HEK293 (cell line): ENCODE data around the gene TUBGCP3.

ENCODE experiments used
- CTCF ChIA-PET: fragments of 350-600 bp; formaldehyde crosslinking; extraction: SDS; loops from one replicate; lab custom pipeline; 2021; ENCODE audit warnings: antibody characterized with exemption; lab: Yijun Ruan, JAX
- POLR2A ChIA-PET: fragments of 300-600 bp; formaldehyde crosslinking; extraction: SDS; loops from one replicate; lab custom pipeline; 2020; ENCODE audit warnings: antibody characterized with exemption, inconsistent platforms; lab: Yijun Ruan, JAX
- H3K27ac ChIP-seq: fragments of 200-500 bp; sonication (Bioruptor generic); 2 replicates; pipeline ENCODE4 v1.5.1; 2014; ENCODE audit warnings: low read depth, low read length, control low read depth, inconsistent platforms; ENCODE audit errors: extremely low read depth
- H3K36me3 ChIP-seq, 2 experiments: fragments of 200-500 bp in 1 of 2; sonication (Bioruptor generic) in 1 of 2; 1 replicate in 1 of 2; 2 replicates in 1 of 2; pipeline ENCODE4 v1.5.1; 2014 to 2017; ENCODE audit warnings: inconsistent platforms in 2 of 2, low read length in 2 of 2; ENCODE audit not compliant: control insufficient read depth in 2 of 2, insufficient read depth in 1 of 2
- H3K4me1 ChIP-seq: fragments of 200-500 bp; sonication (Bioruptor generic); 2 replicates; pipeline ENCODE4 v1.5.1; 2014; ENCODE audit warnings: mild to moderate bottlenecking, low read length, inconsistent platforms; ENCODE audit not compliant: control insufficient read depth, insufficient read depth
- H3K4me3 ChIP-seq: 2 replicates; pipeline ENCODE4 v1.5.1; 2011; ENCODE audit warnings: low read depth, mild to moderate bottlenecking, control low read depth, low read length, moderate library complexity
- H3K9me3 ChIP-seq: fragments of 200-500 bp; sonication (Bioruptor generic); 2 replicates; pipeline ENCODE4 v1.5.1; 2014; ENCODE audit warnings: low read depth, low read length, inconsistent platforms; ENCODE audit not compliant: control insufficient read depth, insufficient read depth
- BCL11A ChIP-seq: fragments of 450-650 bp; formaldehyde crosslinking; IDR thresholded peaks from 2 replicates; pipeline ENCODE4 v1.5.1; 2016; ENCODE audit warnings: low read depth, missing biosample characterization, missing genetic modification characterization
- BCL6B ChIP-seq: fragments of 450-650 bp; formaldehyde crosslinking; IDR thresholded peaks from 2 replicates; pipeline ENCODE4 v1.5.1; 2017; ENCODE audit warnings: missing biosample characterization, missing genetic modification characterization
- CTCF ChIP-seq: fragments of 450-650 bp; formaldehyde crosslinking; IDR thresholded peaks from 2 replicates; pipeline ENCODE4 v1.5.1; 2016; ENCODE audit warnings: missing biosample characterization, missing genetic modification characterization
- KLF7 ChIP-seq: fragments of 450-650 bp; formaldehyde crosslinking; IDR thresholded peaks from 2 replicates; pipeline ENCODE4 v1.5.1; 2016; ENCODE audit warnings: missing biosample characterization, missing genetic modification characterization, borderline replicate concordance
- ZBTB26 ChIP-seq: fragments of 450-650 bp; formaldehyde crosslinking; optimal IDR thresholded peaks from 2 replicates; pipeline ENCODE3; 2016; ENCODE audit warnings: missing biosample characterization, mild to moderate bottlenecking, missing genetic modification characterization
- ZEB2 ChIP-seq: fragments of 450-650 bp; formaldehyde crosslinking; IDR thresholded peaks from 2 replicates; pipeline ENCODE4 v1.5.1; 2016; ENCODE audit warnings: missing biosample characterization, missing genetic modification characterization
- ZNF280D ChIP-seq: fragments of 450-650 bp; formaldehyde crosslinking; IDR thresholded peaks from 2 replicates; pipeline ENCODE4 v1.5.1; 2016; ENCODE audit warnings: missing biosample characterization, missing genetic modification characterization
- ZNF426 ChIP-seq: fragments of 450-650 bp; formaldehyde crosslinking; IDR thresholded peaks from 2 replicates; pipeline ENCODE4 v1.5.1; 2017; ENCODE audit warnings: missing biosample characterization, missing genetic modification characterization, mild to moderate bottlenecking, inconsistent platforms, moderate library complexity
- ZNF548 ChIP-seq: fragments of 450-650 bp; formaldehyde crosslinking; IDR thresholded peaks from 2 replicates; pipeline ENCODE4 v1.5.1; 2016; ENCODE audit warnings: missing biosample characterization, missing genetic modification characterization
- ZNF558 ChIP-seq: fragments of 450-650 bp; formaldehyde crosslinking; IDR thresholded peaks from 2 replicates; pipeline ENCODE4 v1.5.1; 2016; ENCODE audit warnings: missing biosample characterization, missing genetic modification characterization
- ZNF610 ChIP-seq: fragments of 450-650 bp; formaldehyde crosslinking; IDR thresholded peaks from 2 replicates; pipeline ENCODE4 v1.5.1; 2016; ENCODE audit warnings: missing biosample characterization, missing genetic modification characterization, borderline replicate concordance
- ZNF701 ChIP-seq: fragments of 450-650 bp; formaldehyde crosslinking; IDR thresholded peaks from 2 replicates; pipeline ENCODE4 v1.5.1; 2016; ENCODE audit warnings: missing biosample characterization, missing genetic modification characterization
- ZNF747 ChIP-seq: fragments of 450-650 bp; formaldehyde crosslinking; IDR thresholded peaks from 2 replicates; pipeline ENCODE4 v1.5.1; 2016; ENCODE audit warnings: missing biosample characterization, missing genetic modification characterization
- ZSCAN16 ChIP-seq: fragments of 450-650 bp; formaldehyde crosslinking; IDR thresholded peaks from 2 replicates; pipeline ENCODE4 v1.5.1; 2016; ENCODE audit warnings: missing biosample characterization, missing genetic modification characterization
- TF ChIP-seq, protein P1 (sequence below): fragments of 450-650 bp; formaldehyde crosslinking; IDR thresholded peaks from 2 replicates; pipeline ENCODE4 v1.5.1; 2016; ENCODE audit warnings: missing biosample characterization, missing genetic modification characterization
- TF ChIP-seq, protein P2 (sequence below): fragments of 450-650 bp; formaldehyde crosslinking; IDR thresholded peaks from 2 replicates; pipeline ENCODE4 v1.5.1; 2016; ENCODE audit warnings: missing biosample characterization, missing genetic modification characterization, low read depth

Gene TUBGCP3

GRCh38 chr13:112626761-112627160 lies 38.8 kb upstream of the TUBGCP3 start (continued):
- TF ChIP-seq KLF7 (tag by site-specific recombination) (no peak), ZNF701 (tag by site-specific recombination) (no peak), ZNF610 (tag by site-specific recombination) (no peak)
- TF ChIP-seq, protein P1, sequence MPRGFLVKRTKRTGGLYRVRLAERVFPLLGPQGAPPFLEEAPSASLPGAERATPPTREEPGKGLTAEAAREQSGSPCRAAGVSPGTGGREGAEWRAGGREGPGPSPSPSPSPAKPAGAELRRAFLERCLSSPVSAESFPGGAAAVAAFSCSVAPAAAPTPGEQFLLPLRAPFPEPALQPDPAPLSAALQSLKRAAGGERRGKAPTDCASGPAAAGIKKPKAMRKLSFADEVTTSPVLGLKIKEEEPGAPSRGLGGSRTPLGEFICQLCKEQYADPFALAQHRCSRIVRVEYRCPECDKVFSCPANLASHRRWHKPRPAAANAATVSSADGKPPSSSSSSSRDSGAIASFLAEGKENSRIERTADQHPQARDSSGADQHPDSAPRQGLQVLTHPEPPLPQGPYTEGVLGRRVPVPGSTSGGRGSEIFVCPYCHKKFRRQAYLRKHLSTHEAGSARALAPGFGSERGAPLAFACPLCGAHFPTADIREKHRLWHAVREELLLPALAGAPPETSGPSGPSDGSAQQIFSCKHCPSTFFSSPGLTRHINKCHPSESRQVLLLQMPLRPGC (tag by site-specific recombination): no peak
- TF ChIP-seq, protein P2, sequence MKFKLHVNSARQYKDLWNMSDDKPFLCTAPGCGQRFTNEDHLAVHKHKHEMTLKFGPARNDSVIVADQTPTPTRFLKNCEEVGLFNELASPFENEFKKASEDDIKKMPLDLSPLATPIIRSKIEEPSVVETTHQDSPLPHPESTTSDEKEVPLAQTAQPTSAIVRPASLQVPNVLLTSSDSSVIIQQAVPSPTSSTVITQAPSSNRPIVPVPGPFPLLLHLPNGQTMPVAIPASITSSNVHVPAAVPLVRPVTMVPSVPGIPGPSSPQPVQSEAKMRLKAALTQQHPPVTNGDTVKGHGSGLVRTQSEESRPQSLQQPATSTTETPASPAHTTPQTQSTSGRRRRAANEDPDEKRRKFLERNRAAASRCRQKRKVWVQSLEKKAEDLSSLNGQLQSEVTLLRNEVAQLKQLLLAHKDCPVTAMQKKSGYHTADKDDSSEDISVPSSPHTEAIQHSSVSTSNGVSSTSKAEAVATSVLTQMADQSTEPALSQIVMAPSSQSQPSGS (tag by site-specific recombination): no peak

- Histone ChIP-seq H3K27ac (no peak overlapping the region), H3K9me3 (no peaks in the 10 kb centered on the region), H3K4me3 (no peak overlapping the region), H3K4me1 (no peaks in the 10 kb centered on the region), H3K36me3 (no peaks in the 10 kb centered on the region)
- ChIA-PET POLR2A (no interaction called here), CTCF (interaction anchor here (0.6 to 1.1 kb wide), 4 partner anchors 19 to 1570 kb away, joined by 3 to 5 read pairs (median 3); no protein-coding TSS in a partner anchor)
- no peak for TF ChIP-seq ZNF280D (tag by site-specific recombination)
- no peak for TF ChIP-seq ZBTB26 (tag by site-specific recombination)
- no peak for TF ChIP-seq ZNF747
- no peak for TF ChIP-seq ZNF426 (tag by site-specific recombination)
- no peak for TF ChIP-seq ZEB2 (tag by site-specific recombination)
- TF ChIP-seq ZSCAN16 (tag by site-specific recombination): no peak
- no peak for TF ChIP-seq ZNF548
- TF ChIP-seq CTCF: no peak
- TF ChIP-seq BCL11A (tag by site-specific recombination): no peak
- no peak for TF ChIP-seq ZNF558 (tag by site-specific recombination)
- no peak for TF ChIP-seq BCL6B (tag by site-specific recombination)
Observed at GRCh38 chr13:112626124-112626523, 38.2 kb upstream of the TUBGCP3 start.
